Ecto neural progenitor cell (in vitro differentiated cells): Measurements from ENCODE around the gene SWT1.
A peak's percentile ranks its signal among the peaks of the same experiment; 100 is the strongest.
"Not testable (repeated sequence)": the region's sequence is repeated elsewhere in the genome, so short reads cannot be mapped to it uniquely, and the experiment has no call there.

Source experiments
- DNase-seq: peaks from one replicate; pipeline ENCODE4 v3.0.0-alpha.2; 2018; ENCODE audit warnings: low spot score

SWT1 gene

GRCh38 chr1:185291652-185292051 lies 134.7 kb downstream of the SWT1 start:
- no peak for DNase-seq

DNA sequence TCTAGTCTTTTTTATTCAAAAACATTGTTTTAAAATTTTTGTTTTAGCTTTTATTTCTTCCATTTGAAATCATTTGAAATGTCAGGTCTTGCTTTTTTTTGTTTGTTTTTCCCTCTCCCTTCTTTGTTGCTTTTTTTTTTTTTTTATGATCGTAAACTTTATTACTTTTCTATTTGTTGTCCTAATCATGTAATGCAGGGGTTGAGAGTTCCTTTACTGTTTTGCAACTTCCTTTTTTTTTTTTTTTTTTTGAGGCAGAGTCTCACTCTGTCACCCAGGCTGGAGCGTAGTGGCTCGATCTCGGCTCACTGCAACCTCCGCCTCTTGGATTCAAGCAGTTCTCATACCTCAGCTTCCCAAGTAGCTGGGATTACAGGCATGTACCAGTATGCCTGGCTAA lies 135.3 kb downstream of the SWT1 start:
- no peak for DNase-seq

DNA sequence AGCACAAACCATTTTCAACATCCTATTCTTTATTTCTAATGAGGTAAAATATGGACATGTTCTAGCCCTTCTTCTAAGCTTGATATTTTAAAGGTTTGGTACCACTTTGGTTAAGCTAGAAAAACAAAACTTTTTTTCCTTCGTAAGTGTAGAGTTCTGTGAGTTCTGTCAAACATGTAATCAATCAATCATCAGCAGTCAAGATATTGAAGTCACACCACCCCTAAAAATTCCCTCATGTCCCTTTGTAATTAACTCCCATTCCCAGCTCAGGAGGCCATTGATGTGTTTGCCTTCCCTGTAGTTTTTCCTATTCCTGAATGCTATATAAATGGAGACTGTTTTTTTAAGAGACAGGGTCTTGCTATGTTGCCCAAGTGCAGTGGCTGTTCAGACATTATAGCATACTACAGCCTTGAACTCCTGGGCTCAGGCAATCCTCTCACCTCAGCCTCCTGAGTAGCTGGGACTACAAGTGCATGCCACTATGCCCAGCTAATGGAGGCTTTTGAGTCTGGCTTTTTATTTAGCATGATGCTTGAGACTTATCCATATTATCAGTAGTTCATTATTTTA lies 137.1 kb downstream of the SWT1 start:
- no peak for DNase-seq

DNA sequence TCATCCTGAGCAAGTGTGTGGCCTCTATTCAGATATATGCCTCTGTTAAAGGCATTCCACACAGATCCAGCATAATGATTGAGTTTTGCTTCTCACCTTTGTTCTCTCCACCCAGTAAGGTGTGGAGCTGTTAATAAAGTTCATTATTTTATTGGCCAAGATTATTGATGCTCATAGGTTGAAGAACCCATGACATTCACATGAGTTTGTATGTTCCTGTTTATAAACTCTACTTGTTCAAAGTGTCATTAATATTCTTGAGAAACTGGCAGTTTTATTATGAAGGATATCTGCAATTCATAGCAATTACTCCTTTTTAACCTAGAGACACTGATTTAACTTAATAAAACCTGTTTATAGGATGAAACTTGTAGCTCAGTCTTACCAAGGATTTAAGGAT lies 138.1 kb downstream of the SWT1 start:
- DNase-seq = no peak

DNA sequence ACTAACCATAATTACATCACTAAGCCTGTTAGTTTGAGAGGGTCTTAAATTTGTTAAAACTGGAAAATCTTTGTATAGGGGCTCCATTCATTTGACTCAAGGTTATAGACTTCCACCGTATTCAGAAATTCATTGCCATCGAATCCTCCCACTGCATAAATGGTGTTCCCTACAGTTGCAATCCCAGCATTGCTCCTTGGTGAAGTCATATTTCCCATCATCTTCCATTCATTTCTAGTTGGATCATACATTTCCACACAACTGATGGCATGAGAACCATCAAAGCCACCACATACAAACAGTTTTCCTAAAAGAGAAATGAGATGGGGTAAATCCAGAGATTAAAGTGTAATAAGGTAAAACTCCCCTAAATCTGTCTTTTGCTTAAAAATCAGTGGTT lies 141.0 kb downstream of the SWT1 start:
- DNase-seq = no peak

- no peak for DNase-seq
Observed at GRCh38 chr1:185300152-185300551, 143.2 kb downstream of the SWT1 start.

GRCh38 chr1:185305419-185305818 lies 148.5 kb downstream of the SWT1 start:
- DNase-seq = no peak

DNA sequence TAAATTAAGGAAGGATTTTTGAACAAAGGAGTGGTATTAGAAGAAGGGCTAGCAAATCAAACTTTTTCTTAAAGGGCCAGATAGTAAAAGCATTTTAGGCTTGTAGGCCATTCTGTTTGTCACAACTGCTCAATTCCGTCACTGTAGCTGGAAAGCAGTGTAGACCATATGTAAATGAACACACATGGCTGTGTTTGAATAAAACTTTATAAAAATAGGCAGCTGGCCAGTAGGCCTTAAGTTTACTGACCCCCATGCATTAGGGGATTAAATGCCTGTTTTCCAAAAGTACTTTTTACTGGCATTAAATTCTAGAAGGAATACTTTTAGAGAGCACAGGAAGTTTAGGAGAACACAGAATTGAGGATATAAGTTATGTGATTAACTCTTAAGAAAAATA lies 151.2 kb downstream of the SWT1 start:
- DNase-seq = no peak

GRCh38 chr1:185309566-185309965 lies 152.6 kb downstream of the SWT1 start:
- no peak for DNase-seq

- DNase-seq = no peak
Observed at GRCh38 chr1:185311589-185312225, 154.7 kb downstream of the SWT1 start.

DNA sequence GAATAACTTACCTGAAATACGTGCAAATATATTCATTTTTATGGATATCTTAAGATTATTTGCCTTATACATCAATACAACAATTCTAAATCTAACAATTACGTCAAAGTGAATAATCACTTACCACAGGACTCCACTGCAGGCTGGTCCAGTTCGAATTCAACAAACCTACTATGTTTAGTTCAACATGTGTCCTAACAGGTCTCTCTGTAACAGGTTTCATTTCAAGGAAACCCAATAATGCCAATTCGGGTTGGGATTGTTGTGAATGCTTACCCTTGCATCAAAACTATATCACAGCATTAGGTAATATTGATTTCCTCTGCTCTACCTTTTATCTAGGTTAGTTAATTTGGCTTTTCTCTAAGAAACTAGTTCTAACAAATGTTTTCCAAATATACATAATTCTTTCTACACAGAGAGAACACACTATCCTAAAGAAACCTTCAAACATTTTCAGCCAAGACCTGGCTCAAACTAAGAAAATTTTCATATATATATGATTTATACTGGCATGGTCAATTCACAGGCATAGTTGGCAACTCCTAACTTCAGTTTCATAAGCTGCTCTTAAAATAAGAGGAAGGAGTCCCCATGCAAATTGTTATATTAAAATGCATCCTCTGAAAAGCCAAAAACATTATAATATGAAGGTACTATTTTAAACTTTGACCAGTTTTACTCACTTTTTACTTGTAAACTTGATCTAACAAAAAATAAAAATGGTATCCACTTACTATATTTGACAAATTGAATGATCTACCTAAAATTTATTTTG lies 155.6 kb downstream of the SWT1 start:
- DNase-seq = no peak

- DNase-seq = no peak
Observed at GRCh38 chr1:185314411-185314810, 157.4 kb downstream of the SWT1 start.

DNA sequence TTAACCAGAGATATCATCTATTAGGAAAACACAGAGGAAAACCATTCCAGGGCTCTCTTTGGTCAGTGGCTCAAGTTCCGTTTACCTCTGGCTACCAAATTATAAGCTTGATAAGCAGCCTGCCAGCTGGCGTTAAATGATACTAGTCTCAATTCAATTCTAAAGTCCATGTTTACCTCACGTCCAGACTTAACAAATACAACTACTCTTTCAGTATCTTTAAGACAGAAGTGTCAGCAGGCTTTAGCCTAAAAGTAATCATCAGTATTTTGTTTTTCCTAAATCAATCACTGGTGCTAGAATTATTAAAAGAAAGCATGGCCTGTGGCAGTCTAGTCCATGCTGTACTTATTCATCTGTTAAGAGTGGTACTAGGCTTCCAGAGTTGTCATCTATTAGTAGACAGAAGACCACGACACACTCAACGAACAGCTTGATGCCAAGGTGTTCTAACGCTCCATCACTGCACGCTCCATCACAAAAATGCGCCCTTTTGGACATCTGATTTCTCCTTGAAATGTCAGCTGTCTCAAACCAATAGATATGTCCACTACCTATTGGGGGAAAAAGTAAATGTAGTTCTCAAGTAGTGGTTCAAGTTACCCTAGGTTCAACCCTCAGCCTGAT lies 158.6 kb downstream of the SWT1 start:
- DNase-seq = no peak

- DNase-seq = peak; percentile 95
Observed at GRCh38 chr1:185316163-185317033, 159.4 kb downstream of the SWT1 start.

GRCh38 chr1:185317034-185317885 lies 160.3 kb downstream of the SWT1 start, which contains the start of gene IVNS1ABP:
IVNS1ABP (minus strand) TSS chr1:185317243; CDS start chr1:185309493, 7,750 bp downstream.
- peak; percentile 98 for DNase-seq

GRCh38 chr1:185317886-185318310 lies 160.9 kb downstream of the SWT1 start:
- no peak for DNase-seq

GRCh38 chr1:185318431-185319138 lies 161.6 kb downstream of the SWT1 start:
- DNase-seq = no peak

GRCh38 chr1:185319139-185319475 lies 162.1 kb downstream of the SWT1 start:
- no peak for DNase-seq

GRCh38 chr1:185321104-185321503 lies 164.1 kb downstream of the SWT1 start:
- not testable (repeated sequence) for DNase-seq

DNA sequence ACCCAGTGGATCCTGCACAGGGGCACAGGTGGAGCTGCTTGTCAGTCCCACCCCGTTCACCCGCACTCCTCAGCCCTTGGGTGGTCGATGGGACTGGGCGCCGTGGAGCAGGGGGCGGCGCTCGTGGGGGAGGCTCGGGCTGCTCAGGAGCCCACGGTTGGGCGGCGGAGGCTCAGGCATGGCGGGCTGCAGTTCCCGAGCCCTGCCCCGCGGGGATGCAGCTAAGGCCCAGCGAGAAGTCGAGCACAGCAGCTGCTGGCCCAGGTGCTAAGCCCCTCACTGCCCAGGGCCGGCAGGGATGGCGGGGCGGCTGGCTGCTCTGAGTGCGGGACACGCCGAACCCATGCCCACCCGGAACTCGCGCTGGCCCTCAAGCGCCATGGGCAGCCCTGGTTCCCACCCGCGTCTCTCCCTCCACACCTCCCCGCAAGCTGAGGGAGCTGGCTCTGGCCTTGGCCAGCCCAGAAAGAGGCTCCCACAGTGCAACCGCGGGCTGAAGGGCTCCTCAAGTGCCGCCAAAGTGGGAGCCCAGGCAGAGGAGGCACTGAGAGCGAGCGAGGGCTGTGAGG lies 164.8 kb downstream of the SWT1 start:
- DNase-seq = not testable (repeated sequence)
